H9 (cell line): Measurements from ENCODE around the gene RNF213. TPM values are rescaled to one million over a fixed set of nuclear protein-coding genes. Genes with fewer than 3 reads are reported as not detected.

Experiments
- DNase-seq: peaks from one replicate; pipeline ENCODE4 v3.0.0-alpha.2; 2017
- H2AFZ ChIP-seq: one replicate; pipeline ENCODE4 v1.6.1; 2013; ENCODE audit warnings: mild to moderate bottlenecking, low read length, control low read depth, moderate library complexity
- H2AK5ac ChIP-seq: 2 replicates; pipeline ENCODE4 v1.6.1; 2013; ENCODE audit warnings: low read length, control low read depth, mixed read lengths; ENCODE audit not compliant: insufficient read length
- H2BK120ac ChIP-seq: one replicate; pipeline ENCODE4 v1.6.1; 2013; ENCODE audit warnings: low read depth, mild to moderate bottlenecking, low read length, control low read depth, inconsistent platforms; ENCODE audit not compliant: poor library complexity, severe bottlenecking
- H2BK12ac ChIP-seq: 2 replicates; pipeline ENCODE4 v1.6.1; 2013; ENCODE audit warnings: low read length, control low read depth, mixed read lengths, low read depth; ENCODE audit not compliant: insufficient read length
- H2BK15ac ChIP-seq: 2 replicates; pipeline ENCODE4 v1.6.1; 2013; ENCODE audit warnings: low read depth, low read length, control low read depth
- H2BK20ac ChIP-seq: one replicate; pipeline ENCODE4 v1.6.1; 2013; ENCODE audit warnings: low read depth, mild to moderate bottlenecking, low read length, control low read depth, inconsistent platforms; ENCODE audit not compliant: poor library complexity, severe bottlenecking
- H2BK5ac ChIP-seq: 2 replicates; pipeline ENCODE4 v1.6.1; 2013; ENCODE audit warnings: low read length, control low read depth, mixed read lengths; ENCODE audit not compliant: insufficient read length
- H3K14ac ChIP-seq: 2 replicates; pipeline ENCODE4 v1.6.1; 2013; ENCODE audit warnings: low read length, control low read depth; ENCODE audit not compliant: insufficient read depth
- H3K18ac ChIP-seq: 2 replicates; pipeline ENCODE4 v1.6.1; 2013; ENCODE audit warnings: low read depth, mild to moderate bottlenecking, mixed read lengths, low read length, control low read depth; ENCODE audit not compliant: insufficient read length
- H3K23ac ChIP-seq: 2 replicates; pipeline ENCODE4 v1.6.1; 2013; ENCODE audit warnings: low read length, control low read depth, mixed read lengths, low read depth; ENCODE audit not compliant: insufficient read length
- H3K23me2 ChIP-seq: 2 replicates; pipeline ENCODE4 v1.6.1; 2013; ENCODE audit warnings: low read depth, mild to moderate bottlenecking, mixed read lengths, low read length, control low read depth; ENCODE audit not compliant: insufficient read length, poor library complexity, severe bottlenecking
- H3K27ac ChIP-seq: 2 replicates; pipeline ENCODE4 v1.5.1; 2013; ENCODE audit warnings: low read length, control low read depth, mixed read lengths, low read depth; ENCODE audit not compliant: insufficient read length
- H3K27me3 ChIP-seq: 2 replicates; pipeline ENCODE4 v1.6.1; 2013; ENCODE audit warnings: low read length, control low read depth, inconsistent platforms; ENCODE audit not compliant: insufficient read depth
- H3K4ac ChIP-seq: 2 replicates; pipeline ENCODE4 v1.6.1; 2013; ENCODE audit warnings: low read depth, mild to moderate bottlenecking, control low read depth, inconsistent platforms, low read length, moderate library complexity
- H3K4me1 ChIP-seq: 2 replicates; pipeline ENCODE4 v1.6.1; 2013; ENCODE audit warnings: low read length, control low read depth, inconsistent platforms; ENCODE audit not compliant: insufficient read depth
- H3K4me2 ChIP-seq: 2 replicates; pipeline ENCODE4 v1.6.1; 2013; ENCODE audit warnings: low read length, control low read depth, mixed read lengths; ENCODE audit not compliant: insufficient read length, insufficient read depth
- H3K56ac ChIP-seq: 2 replicates; pipeline ENCODE4 v1.6.1; 2013; ENCODE audit warnings: low read depth, mild to moderate bottlenecking, mixed read lengths, low read length, control low read depth; ENCODE audit not compliant: insufficient read length
- H3K79me1 ChIP-seq: 2 replicates; pipeline ENCODE4 v1.6.1; 2013; ENCODE audit warnings: low read depth, mild to moderate bottlenecking, moderate library complexity, low read length, control low read depth, inconsistent platforms; ENCODE audit not compliant: insufficient read depth, poor library complexity, severe bottlenecking
- H3K79me2 ChIP-seq: 2 replicates; pipeline ENCODE4 v1.6.1; 2013; ENCODE audit warnings: low read length, control low read depth, inconsistent platforms; ENCODE audit not compliant: insufficient read depth
- H3K9ac ChIP-seq: 2 replicates; pipeline ENCODE4 v1.6.1; 2013; ENCODE audit warnings: low read length, control low read depth, mixed read lengths; ENCODE audit not compliant: insufficient read length; ENCODE audit errors: extremely low read depth
- H3K9me3 ChIP-seq: one replicate; pipeline ENCODE4 v1.6.1; 2013; ENCODE audit warnings: low read depth, low read length, inconsistent platforms; ENCODE audit not compliant: control insufficient read depth
- H3T11ph ChIP-seq: one replicate; pipeline ENCODE4 v1.6.1; 2013; ENCODE audit warnings: mild to moderate bottlenecking, low read length, control low read depth, inconsistent platforms
- H4K20me1 ChIP-seq: one replicate; pipeline ENCODE4 v1.6.1; 2013; ENCODE audit not compliant: control insufficient read depth, insufficient read length, insufficient read depth
- H4K5ac ChIP-seq: 2 replicates; pipeline ENCODE4 v1.6.1; 2013; ENCODE audit warnings: low read depth, mild to moderate bottlenecking, mixed read lengths, low read length, control low read depth; ENCODE audit not compliant: insufficient read length
- H4K8ac ChIP-seq: replicated peaks from 2 replicates; pipeline ENCODE4 v1.6.1; 2013; ENCODE audit warnings: low read length, control low read depth, mixed read lengths, low read depth; ENCODE audit not compliant: insufficient read length
- H4K91ac ChIP-seq: 2 replicates; pipeline ENCODE4 v1.6.1; 2013; ENCODE audit warnings: low read depth, mild to moderate bottlenecking, moderate library complexity, mixed read lengths, low read length, control low read depth; ENCODE audit not compliant: insufficient read length
- H3K27ac Mint-ChIP-seq, 3 experiments: 2 replicates in 2 of 3; 3 replicates in 1 of 3; pipeline ENCODE4 v1.8.0; 2020 to 2021; ENCODE audit warnings: mixed read lengths in 3 of 3, mild to moderate bottlenecking in 1 of 3, moderate library complexity in 1 of 3
- H3K27me3 Mint-ChIP-seq: 2 replicates; pipeline ENCODE4 v1.8.0; 2021; ENCODE audit warnings: low read depth, mild to moderate bottlenecking, moderate library complexity, mixed read lengths
- H3K36me3 Mint-ChIP-seq, 3 experiments: 2 replicates in 2 of 3; 3 replicates in 1 of 3; pipeline ENCODE4 v1.8.0; 2020 to 2021; ENCODE audit warnings: low read depth in 3 of 3, mixed read lengths in 3 of 3; ENCODE audit not compliant: insufficient read depth in 1 of 3
- H3K4me1 Mint-ChIP-seq, 2 experiments: 2 replicates each; pipeline ENCODE4 v1.8.0; 2020; ENCODE audit warnings: mixed read lengths in 2 of 2
- H3K4me3 Mint-ChIP-seq, 2 experiments: 2 replicates in 1 of 2; 3 replicates in 1 of 2; pipeline ENCODE4 v1.8.0; 2020 to 2021; ENCODE audit warnings: mild to moderate bottlenecking in 2 of 2, mixed read lengths in 2 of 2, moderate library complexity in 1 of 2
- H3K9me3 Mint-ChIP-seq, 2 experiments: 2 replicates in 1 of 2; 3 replicates in 1 of 2; pipeline ENCODE4 v1.8.0; 2020; ENCODE audit warnings: mild to moderate bottlenecking in 2 of 2, mixed read lengths in 2 of 2, moderate library complexity in 1 of 2
- CTCF ChIP-seq: fragments of 200-600 bp; sonication (generic); conservative IDR thresholded peaks from 3 replicates; pipeline ENCODE4 v1.8.0; 2021; ENCODE audit warnings: antibody characterized with exemption, mild to moderate bottlenecking
- WGBS: extraction: QIAGEN DNeasy Blood & Tissue Kit; methylation state at CpG from one replicate; pipeline ENCODE4 v1.1.7; 2013; ENCODE audit warnings: missing lambda C conversion rate, low lambda C conversion rate, mixed read lengths; ENCODE audit not compliant: insufficient read length; ENCODE audit errors: extremely low coverage; 5-methylcytosine and 5-hydroxymethylcytosine counted together
- total RNA-seq: library from RNA; stranded (reverse); gene quantifications from 2 replicates; pipeline ENCODE4 v1.2.1, GENCODE V29; 2021

Gene RNF213
- total RNA-seq, 1 experiment from 2014 or later, result 34.3 TPM

DNA sequence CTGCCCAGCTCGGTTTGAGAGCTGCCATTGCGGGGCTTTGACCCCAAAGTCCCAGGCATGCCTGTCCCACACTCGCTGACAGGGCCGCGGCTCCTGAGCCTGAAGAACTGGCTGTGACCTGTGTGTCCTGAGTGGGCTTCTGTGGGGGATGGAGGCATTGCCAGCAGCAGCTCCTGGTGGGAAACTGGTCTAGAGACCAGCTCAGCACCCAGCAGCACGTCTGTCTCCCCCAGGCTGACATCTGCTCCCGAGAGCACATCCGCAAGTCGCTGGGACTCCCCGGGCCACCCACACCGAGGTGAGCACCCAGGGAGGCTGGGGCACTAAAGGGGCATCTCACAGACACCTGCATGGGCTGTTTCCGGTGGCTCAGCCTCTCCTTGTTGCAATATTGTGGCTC, 167.7 kb downstream of the RNF213 start:
- Histone ChIP-seq H2BK15ac (no peak overlapping the region), H3K23ac (no peak overlapping the region), H3K79me1 (no peaks in the 10 kb centered on the region), H3K14ac (no peak overlapping the region), H2BK12ac (no peak overlapping the region), H3K9me3 (no peaks in the 10 kb centered on the region), H3K27ac (no peak overlapping the region), H3K4me2 (no peak overlapping the region), H3K18ac (no peak overlapping the region), H2BK5ac (no peak overlapping the region), H4K5ac (no peak overlapping the region), H3K56ac (no peak overlapping the region), H2BK120ac (no peak overlapping the region), H3K79me2 (no peaks in the 10 kb centered on the region), H4K8ac (no peak overlapping the region), H3K23me2 (no peaks in the 10 kb centered on the region), H2AK5ac (no peak overlapping the region), H2BK20ac (no peak overlapping the region), H3T11ph (no peak overlapping the region), H2AFZ (no peak overlapping the region), H4K91ac (no peak overlapping the region), H4K20me1 (no peaks in the 10 kb centered on the region), H3K9ac (no peak overlapping the region), H3K4me1 (no peaks in the 10 kb centered on the region), H3K4ac (no peak overlapping the region), H3K27me3 (no peaks in the 10 kb centered on the region)
- Mint-ChIP-seq H3K4me3 (no peak overlapping the region), H3K9me3 (no peaks in the 10 kb centered on the region), H3K4me1 (peaks cover 4 to 10% of the 10 kb centered on the region in 2 experiments), H3K27ac (no peak overlapping the region; a peak in 1 of 7 replicates), H3K27me3 (peaks cover 4% of the 10 kb centered on the region), H3K36me3 (no peaks in the 10 kb centered on the region)
- no peak for DNase-seq
- TF ChIP-seq CTCF, result no peak
- WGBS, result no CpG with 5 or more reads among the region's 12 CpGs
